HEK293T (cell line): Measurements from ENCODE around the gene WDR37.

ENCODE experiments used
- BHLHE40 ChIP-seq: fragments of 450-650 bp; IDR thresholded peaks from 2 replicates; pipeline ENCODE4 v1.6.1; 2016; ENCODE audit warnings: mild to moderate bottlenecking, moderate library complexity, borderline replicate concordance
- ELF4 ChIP-seq: fragments of 450-650 bp; IDR thresholded peaks from 2 replicates; pipeline ENCODE4 v1.6.1; 2017; ENCODE audit warnings: antibody characterized with exemption
- FOXA1 ChIP-seq: fragments of 450-650 bp; IDR thresholded peaks from 2 replicates; pipeline ENCODE4 v1.6.1; 2016; ENCODE audit warnings: mild to moderate bottlenecking
- FOXK2 ChIP-seq: fragments of 450-650 bp; IDR thresholded peaks from 2 replicates; pipeline ENCODE4 v1.6.1; 2016; ENCODE audit warnings: mild to moderate bottlenecking
- HDGF ChIP-seq: fragments of 450-650 bp; IDR thresholded peaks from 2 replicates; pipeline ENCODE4 v1.6.1; 2017; ENCODE audit warnings: antibody characterized with exemption, borderline replicate concordance
- LEF1 ChIP-seq: fragments of 450-650 bp; IDR thresholded peaks from 2 replicates; pipeline ENCODE4 v1.6.1; 2017; ENCODE audit warnings: mild to moderate bottlenecking, borderline replicate concordance
- PKNOX1 ChIP-seq: fragments of 450-650 bp; IDR thresholded peaks from 2 replicates; pipeline ENCODE4 v1.6.1; 2016
- SP1 ChIP-seq: fragments of 450-650 bp; IDR thresholded peaks from 2 replicates; pipeline ENCODE4 v1.6.1; 2017
- TARDBP ChIP-seq: fragments of 450-650 bp; IDR thresholded peaks from 2 replicates; pipeline ENCODE4 v1.6.1; 2016
- ZNF384 ChIP-seq: fragments of 450-650 bp; IDR thresholded peaks from 2 replicates; pipeline ENCODE4 v1.6.1; 2016

GRCh38 chr10:1050554-1050953 lies 5.6 kb upstream of the WDR37 start:
- no peak for TF ChIP-seq FOXA1
- TF ChIP-seq FOXK2: no peak
- TF ChIP-seq SP1: no peak
- TF ChIP-seq HDGF: no peak
- TF ChIP-seq BHLHE40: no peak
- TF ChIP-seq TARDBP: no peak
- TF ChIP-seq LEF1: no peak
- TF ChIP-seq ELF4: no peak
- TF ChIP-seq PKNOX1: no peak
- no peak for TF ChIP-seq ZNF384
